Middle frontal gyrus (tissue), 1 donor: ENCODE results near the gene NPM3.

ENCODE experiments used
- DNase-seq: peaks from one replicate; pipeline ENCODE4 v3.0.0-alpha.2; 2015; ENCODE audit warnings: low spot score; ENCODE audit errors: extremely low spot score

The NPM3 gene

DNA sequence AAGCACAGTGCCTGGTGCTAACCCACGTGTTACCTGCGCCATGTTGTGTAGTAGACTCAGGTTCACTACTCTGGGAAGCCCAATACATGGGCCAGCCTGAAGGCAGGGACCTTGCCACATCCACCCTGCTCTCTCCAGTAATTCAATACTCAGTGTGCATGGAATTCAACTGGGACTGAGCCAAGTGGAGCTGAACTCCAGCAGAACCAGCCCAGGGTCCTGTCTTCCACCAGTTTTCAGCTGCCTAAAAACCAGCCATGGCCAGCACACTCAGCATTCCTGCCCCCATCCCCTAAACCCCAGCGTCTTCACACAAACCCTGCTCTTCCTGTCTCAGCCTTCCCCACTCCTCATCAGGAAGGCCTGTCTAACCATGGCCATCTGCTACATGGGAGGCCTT lies 22.7 kb downstream of the NPM3 start:
- no peak for DNase-seq

DNA sequence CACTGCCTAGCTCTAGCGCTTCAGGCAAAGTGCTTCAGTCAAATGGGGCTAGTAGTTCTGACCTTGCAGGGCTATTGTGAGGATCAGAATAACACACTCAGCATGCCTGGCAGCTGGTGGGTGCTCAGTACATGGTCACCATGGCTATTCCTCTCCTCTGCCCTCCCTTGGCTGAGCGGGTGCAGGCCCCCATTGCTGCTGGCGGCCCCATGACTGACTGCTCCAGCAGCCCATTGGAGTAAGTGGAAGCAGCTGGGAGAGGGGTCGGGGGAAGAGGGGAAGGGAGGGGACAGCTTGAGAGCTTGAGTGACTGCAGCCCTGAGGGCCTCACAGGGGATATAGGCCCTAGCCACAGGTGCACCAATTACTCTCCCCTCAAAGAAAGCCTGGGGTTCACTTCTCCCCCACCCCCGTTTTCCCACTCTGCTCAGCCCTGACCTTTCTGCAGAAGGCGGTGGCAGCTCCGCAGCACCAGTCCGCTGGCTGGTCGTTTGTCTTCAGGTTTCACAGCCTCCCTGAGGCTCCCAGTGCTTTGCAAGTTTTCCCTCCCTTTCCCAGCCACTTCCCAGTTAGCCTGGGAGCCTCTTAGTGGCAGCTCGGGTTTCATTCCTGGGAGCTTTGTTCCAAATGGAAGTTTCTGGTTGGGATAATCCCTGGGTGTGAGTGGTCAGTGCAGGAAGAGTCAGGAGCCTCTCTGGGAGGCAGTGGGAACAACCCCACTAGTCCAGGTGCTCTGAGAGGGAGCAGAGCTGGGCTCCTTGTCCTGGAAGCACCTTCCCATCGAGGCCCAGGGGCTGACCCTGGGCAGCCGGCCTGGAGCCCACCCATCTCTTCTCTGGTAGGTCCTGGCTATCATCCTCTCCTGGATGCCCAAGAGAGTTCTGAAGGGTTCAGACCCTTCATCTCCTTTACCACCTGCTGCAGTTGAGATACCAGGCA lies 23.7 kb downstream of the NPM3 start:
- DNase-seq = no peak

DNA sequence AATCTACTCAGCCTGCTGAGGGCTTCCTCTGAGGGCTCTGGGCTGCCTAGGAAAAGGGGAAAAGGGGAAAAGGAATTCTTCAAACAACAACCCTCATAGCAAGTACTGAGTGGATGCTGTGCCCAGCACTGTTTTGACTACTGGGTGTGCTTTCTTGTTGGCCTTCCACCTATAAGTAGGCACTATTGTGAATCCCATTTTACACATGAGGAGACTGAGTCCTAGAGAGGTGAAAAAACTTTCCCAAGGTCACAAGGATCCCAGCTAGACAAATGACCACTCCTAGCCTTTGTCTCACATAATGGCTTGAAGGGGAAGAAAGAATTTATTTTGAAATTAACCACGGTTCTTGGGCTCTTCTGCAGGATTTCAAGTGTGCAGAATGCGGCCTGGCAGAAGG lies 24.4 kb downstream of the NPM3 start:
- no peak for DNase-seq

DNA sequence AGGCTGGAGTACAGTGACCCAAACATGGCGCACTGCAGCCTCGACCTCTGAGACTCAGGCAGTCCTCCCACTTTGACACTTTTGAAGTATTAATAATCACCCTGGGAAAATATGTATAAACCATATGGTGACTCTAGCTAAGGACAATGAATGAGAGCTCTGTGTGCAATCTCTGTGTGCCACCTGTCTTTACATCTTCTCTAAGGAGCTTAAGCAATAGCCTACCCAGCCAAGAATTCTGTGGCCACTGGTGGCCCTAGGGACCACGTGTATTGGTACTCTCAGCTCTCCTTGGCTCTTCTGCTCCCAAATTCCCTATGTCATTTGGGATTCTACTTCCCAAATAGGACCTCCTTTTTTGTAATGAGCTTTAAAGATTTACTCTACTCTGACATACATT lies 31.0 kb downstream of the NPM3 start:
- no peak for DNase-seq

DNA sequence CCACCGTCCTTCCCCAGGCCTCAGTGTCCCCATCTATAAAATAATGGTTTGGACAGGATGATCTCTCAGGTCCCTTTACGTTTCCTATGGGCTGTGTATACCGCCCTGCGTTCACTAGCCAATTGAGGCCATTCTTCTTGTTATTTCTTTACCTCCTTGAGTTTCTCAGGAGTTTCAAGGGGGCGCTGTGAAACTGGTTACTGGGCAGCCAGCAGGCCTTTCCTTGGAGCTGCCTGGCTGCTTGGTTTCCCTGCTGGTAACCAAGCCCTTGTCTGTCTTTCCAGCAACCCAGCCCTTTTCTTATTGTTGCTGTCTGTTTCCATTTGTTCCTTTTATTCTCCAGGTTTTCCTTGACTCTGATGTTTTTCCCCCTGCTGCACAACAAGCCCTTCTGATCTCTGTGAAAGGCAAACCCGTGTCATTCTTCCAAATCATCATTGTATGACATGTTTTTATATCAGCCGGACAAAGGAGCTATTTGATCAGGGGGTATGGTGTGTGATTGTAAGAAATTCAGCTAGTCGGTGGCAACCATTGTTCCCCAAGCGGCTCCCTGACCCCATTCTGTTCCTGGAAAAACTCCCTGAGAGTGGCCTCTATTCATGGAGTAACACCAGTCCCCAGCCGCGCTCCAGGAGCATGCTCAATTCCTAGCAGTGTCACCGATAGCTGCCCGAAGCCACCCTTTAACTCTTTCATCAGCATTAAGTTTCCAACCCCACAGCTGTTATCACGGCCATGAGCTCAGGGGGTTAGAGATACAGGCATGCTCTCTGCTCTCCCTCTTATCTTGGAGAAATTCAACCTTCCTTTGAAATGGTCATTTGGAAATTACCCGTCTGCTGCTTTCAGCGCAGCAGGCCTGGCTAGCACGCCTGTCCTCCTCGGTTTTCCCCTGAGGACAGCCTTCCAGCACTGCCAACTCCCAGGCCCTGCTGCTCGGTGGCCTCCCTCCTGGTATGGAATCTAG lies 33.9 kb downstream of the NPM3 start:
- DNase-seq = no peak

DNA sequence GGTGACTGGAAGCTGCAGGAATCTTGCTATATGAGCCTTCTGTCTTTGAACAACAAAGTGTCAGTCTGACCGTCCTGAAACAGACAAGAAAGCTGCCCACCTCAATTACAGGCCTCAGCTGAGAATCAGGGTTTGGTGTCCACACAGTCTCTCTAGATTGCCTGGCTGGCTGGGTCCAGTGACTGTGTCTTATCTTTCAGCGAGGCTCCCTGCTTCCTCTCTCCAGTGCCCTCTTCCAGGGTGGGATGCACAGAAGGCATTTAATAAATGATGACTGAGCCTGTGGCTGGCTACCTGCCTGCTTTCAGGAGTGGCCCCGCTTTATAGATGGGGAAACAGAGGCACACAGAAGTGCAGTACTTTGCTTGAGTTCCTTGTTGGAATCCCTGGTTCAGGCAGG lies 34.8 kb downstream of the NPM3 start:
- DNase-seq = no peak

DNA sequence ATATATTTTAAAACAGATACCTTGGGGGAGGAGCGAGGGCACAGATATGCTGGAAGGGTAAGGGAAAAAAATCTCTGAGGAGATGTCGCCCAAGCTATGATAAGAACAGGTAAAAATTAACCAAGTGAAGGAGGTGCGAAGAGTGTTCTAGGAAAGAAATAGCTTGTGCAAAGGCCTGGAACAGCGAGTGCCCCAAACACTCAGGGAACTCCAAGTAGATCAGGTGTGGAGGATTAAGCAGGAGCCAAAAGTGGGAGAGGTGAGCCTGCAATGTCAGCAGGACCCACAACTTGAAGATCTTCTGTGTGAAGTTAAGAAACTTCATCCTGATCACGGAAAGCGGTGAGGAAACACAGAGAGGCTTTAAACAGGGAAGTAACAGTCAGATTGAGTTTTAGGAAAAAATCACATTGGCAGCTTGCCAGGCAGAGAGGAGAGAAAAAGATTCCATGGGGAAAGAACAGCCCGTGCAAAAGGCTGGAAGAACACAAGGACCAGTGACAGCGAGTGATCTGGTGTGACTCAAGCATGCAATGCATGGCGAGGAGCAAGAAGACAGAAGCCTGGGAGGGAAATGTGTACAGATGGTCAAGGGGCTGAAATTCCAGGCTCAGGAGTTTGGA lies 38.1 kb downstream of the NPM3 start:
- no peak for DNase-seq

DNA sequence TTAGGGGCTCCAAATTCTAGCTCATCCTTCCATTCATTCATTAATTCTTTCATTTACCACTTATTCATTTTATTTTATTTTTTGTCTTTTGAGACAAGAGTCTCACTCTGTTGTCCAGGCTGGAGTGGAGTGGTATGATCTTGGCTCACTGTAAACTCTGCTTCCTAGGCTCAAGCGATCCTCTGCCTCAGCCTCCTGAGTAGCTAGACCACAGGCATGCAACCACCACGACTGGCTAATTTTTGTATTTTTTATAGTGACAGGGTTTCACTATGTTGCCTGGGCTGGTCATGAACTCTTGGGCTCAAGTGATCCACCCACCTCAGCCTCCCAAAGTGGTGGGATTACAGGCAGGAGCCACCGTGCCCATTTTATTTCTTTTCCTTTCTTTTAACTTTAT lies 39.0 kb downstream of the NPM3 start:
- DNase-seq = no peak

DNA sequence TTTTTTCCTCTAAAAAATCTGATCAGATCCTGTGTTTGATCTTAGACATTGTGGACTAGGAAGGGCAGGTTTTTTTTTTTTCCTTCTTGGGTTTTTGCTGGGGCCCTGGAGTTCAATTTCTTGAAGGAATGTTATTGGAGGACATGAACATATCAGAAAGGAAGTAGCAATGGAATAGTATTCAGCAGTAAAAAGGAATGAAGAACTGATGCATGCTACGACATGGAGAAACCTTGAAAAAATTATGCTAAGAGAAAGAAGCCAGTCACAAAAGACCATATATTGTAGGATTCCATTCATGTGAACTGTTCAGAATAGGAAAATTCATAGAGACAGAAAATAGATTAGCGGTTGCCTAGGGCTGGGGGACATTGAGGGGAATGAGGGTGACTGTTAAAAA lies 41.3 kb downstream of the NPM3 start:
- no peak for DNase-seq

DNA sequence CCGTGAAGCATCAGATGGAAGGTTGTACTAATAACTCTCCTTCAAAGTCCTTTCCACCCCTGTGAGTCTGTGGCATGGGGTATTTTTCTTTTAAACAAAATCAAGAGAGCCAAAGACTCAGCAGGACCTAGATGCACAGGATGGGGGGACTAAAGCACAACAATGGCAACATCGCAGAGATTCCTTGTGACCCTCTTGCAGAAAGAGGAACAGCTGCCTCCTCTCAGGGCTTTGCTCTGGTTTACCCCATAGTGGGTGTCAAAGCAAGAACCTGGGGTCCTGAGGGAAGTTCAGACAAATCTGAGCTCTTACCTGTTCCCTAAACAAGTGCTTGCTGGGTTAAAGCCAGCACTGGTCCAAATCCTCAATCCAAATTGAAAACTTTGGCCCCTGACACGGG lies 46.6 kb downstream of the NPM3 start:
- no peak for DNase-seq

DNA sequence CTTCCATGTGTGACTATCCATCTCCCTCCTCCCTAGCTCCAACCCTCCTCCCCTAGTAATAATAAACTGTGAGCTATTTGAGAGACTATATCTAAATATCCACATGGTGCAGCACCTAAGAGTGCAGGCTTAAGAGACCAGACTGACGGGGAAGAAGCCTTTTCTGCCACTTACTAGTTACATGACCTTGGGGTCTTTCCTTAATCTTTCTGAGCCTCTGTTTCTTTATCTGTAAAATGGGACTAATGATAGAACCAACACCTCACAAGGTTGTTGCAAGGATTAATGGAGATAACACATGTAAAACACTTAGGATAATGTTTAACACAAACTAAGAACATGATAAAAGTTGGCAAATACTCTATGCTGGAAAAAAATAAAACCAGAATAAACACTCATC lies 51.1 kb downstream of the NPM3 start:
- no peak for DNase-seq
